Thoracic aorta (tissue), 2 donors: ENCODE data around the gene KCNK18. TPM values are rescaled to one million over a fixed set of nuclear protein-coding genes. Genes with fewer than 3 reads are reported as not detected.

Experiments
- ATAC-seq: fragments of 150-250 bp; one replicate; pipeline ENCODE4 v1.8.0; 2017; ENCODE audit warnings: low read depth; ENCODE audit not compliant: insufficient number of reproducible peaks, low FRiP score
- DNase-seq: peaks from one replicate; pipeline ENCODE4 v3.0.0-alpha.2; 2020; ENCODE audit warnings: low spot score
- H3K27ac ChIP-seq, 2 donors: fragments of 200-600 bp; sonication (generic); 1 replicate in 1 of 2; 2 replicates in 1 of 2; pipeline ENCODE4 v1.5.1; 2016; ENCODE audit warnings: mild to moderate bottlenecking in 2 of 2, moderate library complexity in 2 of 2
- H3K27me3 ChIP-seq: fragments of 200-600 bp; sonication (generic); replicated peaks from 2 replicates; pipeline ENCODE4 v1.6.0; 2016; ENCODE audit warnings: mild to moderate bottlenecking; ENCODE audit not compliant: insufficient read depth
- H3K36me3 ChIP-seq: fragments of 200-600 bp; sonication (generic); one replicate; pipeline ENCODE4 v1.5.1; 2016
- H3K4me1 ChIP-seq, 2 donors: fragments of 200-600 bp; sonication (generic); 1 replicate in 1 of 2; 2 replicates in 1 of 2; pipeline versions ENCODE4 v1.5.1 to v1.6.0; 2016; ENCODE audit warnings: low read depth in 2 of 2, mild to moderate bottlenecking in 1 of 2; ENCODE audit not compliant: control insufficient read depth in 1 of 2
- H3K4me3 ChIP-seq: fragments of 200-600 bp; sonication (generic); 2 replicates; pipeline ENCODE4 v1.5.1; 2016; ENCODE audit warnings: mild to moderate bottlenecking
- H3K9me3 ChIP-seq: fragments of 200-600 bp; sonication (generic); 2 replicates; pipeline ENCODE4 v1.5.1; 2016
- CTCF ChIP-seq: fragments of 200-600 bp; sonication (generic); IDR thresholded peaks from one replicate; pipeline ENCODE4 v1.5.1; 2019; ENCODE audit warnings: antibody characterized with exemption
- total RNA-seq, 2 donors: library from RNA; depleted of rRNA; stranded (reverse); fragments of >200 nt; gene quantifications; one replicate each; pipeline versions ENCODE4 v1.1.0 to v1.2.3, GENCODE V29; 2016

Gene KCNK18
- total RNA-seq, 2 donors from 2014 or later = not detected

DNA sequence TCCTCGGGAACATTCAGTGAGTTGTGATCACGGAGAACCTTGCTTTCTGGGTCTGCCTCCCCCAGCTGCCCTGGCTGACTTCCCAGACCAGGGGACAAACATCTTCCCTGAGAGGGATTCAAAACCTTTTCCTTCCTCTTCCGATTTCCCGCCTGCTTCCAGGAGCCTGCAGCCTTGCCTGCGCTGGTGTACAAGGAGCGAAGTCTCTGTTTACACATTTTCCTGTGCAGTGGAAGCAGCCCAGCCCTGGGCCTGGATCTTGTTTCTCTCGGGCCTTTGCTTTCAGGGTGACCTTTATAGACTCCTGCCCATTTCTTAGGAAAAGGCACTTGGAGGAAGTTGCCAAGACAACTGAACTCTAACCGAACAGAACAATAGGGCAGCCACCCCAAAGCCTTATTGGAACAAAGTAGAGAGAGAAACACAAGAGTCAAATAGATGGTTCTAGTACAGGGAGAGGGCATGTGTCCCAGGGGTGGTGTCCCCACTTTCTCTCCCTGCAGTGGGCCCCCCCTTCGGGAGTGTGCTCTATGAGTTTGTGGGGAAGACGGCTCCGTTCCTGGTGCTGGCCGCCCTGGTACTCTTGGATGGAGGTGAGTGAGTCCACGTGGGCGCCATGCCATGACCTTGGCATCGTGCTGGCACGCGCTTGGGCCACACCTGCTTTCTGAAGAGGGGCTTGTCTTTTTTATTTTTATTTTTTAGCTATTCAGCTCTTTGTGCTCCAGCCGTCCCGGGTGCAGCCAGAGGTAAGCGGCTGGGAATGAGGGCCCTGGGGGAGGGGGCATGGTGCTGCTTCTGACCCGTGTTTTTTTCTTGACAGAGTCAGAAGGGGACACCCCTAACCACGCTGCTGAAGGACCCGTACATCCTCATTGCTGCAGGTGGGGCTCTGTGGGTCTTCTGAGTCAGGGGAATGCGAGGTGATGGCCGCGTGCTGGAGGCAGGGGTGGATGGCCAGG, 57.8 kb downstream of the KCNK18 start:
- DNase-seq = no peak
- no peaks in the 10 kb centered on the region for H3K9me3 ChIP-seq

GRCh38 chr10:117255835-117256460, 58.7 kb downstream of the KCNK18 start:
- Histone ChIP-seq H3K4me1 (no peaks in the 10 kb centered on the region), H3K36me3 (no peaks in the 10 kb centered on the region), H3K4me3 (no peak overlapping the region), H3K27ac (no peak overlapping the region), H3K27me3 (no peaks in the 10 kb centered on the region), H3K9me3 (no peaks in the 10 kb centered on the region)
- ATAC-seq = no peak
- DNase-seq = no peak
- no peak for TF ChIP-seq CTCF

More for the DNA sequence above, 57.8 kb downstream of the KCNK18 start:
- no peaks in the 10 kb centered on the region for H3K27me3 ChIP-seq
- H3K27ac ChIP-seq = no peak overlapping the region
- no peak overlapping the region for H3K4me3 ChIP-seq
- no peak for TF ChIP-seq CTCF
- H3K36me3 ChIP-seq = no peaks in the 10 kb centered on the region
- no peak for ATAC-seq
- no peaks in the 10 kb centered on the region for H3K4me1 ChIP-seq

- Histone ChIP-seq H3K9me3 (no peaks in the 10 kb centered on the region), H3K4me3 (no peak overlapping the region), H3K27ac (no peak overlapping the region), H3K27me3 (no peaks in the 10 kb centered on the region), H3K4me1 (no peaks in the 10 kb centered on the region), H3K36me3 (no peaks in the 10 kb centered on the region)
- TF ChIP-seq CTCF = no peak
- ATAC-seq (no peak), DNase-seq (no peak)
These were observed 59.6 kb downstream of the KCNK18 start for GRCh38 chr10:117256910-117257309.

DNA sequence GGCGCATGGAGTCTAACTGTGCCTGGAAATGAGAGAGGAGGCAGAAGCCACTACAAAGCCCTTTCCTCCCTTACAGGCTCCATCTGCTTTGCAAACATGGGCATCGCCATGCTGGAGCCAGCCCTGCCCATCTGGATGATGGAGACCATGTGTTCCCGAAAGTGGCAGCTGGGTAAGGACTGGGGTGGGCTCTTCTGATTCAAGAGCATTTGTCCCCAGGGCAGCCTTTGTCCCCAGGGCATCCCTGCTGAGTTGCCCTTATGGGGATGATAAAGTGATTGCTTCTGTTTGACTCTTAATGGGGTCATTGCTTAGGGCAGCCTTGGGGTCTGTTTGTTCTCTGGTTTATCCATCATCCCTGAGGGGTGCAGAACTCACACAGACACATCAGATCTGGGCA, 60.4 kb downstream of the KCNK18 start:
- Histone ChIP-seq H3K36me3 (no peaks in the 10 kb centered on the region), H3K9me3 (no peaks in the 10 kb centered on the region), H3K27me3 (no peaks in the 10 kb centered on the region), H3K4me1 (no peaks in the 10 kb centered on the region), H3K27ac (no peak overlapping the region), H3K4me3 (no peak overlapping the region)
- ATAC-seq (no peak), DNase-seq (no peak)
- TF ChIP-seq CTCF = no peak

DNA sequence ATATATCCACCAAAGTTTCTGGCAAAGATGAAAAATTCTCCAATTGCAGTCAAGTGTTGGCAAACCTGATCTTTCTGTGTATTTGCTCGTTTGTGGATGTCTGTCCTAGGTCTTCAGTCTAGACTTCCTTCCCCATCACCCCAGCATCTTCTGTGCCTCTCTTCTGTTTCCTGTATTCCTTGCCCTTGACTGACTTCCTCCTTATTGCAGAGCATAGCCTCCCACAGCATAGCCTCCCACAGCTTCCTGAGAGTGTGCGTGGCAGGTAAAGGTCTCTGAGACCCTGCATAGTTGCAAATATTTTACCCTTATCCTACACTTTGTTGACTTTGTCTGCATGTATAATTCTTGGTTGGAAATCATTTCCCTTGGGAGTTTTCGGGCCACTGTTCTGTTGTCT, 62.0 kb downstream of the KCNK18 start:
- ATAC-seq = no peak
- no peaks in the 10 kb centered on the region for H3K4me1 ChIP-seq
- DNase-seq = no peak
- H3K36me3 ChIP-seq = no peaks in the 10 kb centered on the region
- no peaks in the 10 kb centered on the region for H3K27me3 ChIP-seq
- H3K9me3 ChIP-seq = no peaks in the 10 kb centered on the region
- no peak overlapping the region for H3K27ac ChIP-seq
- no peak overlapping the region for H3K4me3 ChIP-seq
- no peak for TF ChIP-seq CTCF
